SK-MEL-5 (cell line): ENCODE results near the gene RAB11FIP3. TPM values are rescaled to one million over a fixed set of nuclear protein-coding genes. Genes with fewer than 3 reads are reported as not detected.
"Not testable (repeated sequence)": the region's sequence is repeated elsewhere in the genome, so short reads cannot be mapped to it uniquely, and the experiment has no call there.

Source experiments
- DNase-seq: peaks from one replicate; pipeline ENCODE4 v3.0.0-alpha.2; 2016; ENCODE audit warnings: low read depth, low spot score
- in situ Hi-C: cut with HindIII; loops from 2 replicates; pipeline ENCODE4 v1.10.0; 2016; ENCODE audit warnings: low sequenced_read_pairs, high pct_unique_total_duplicates, low pct_unique_long_range_greater_than_20kb
- total RNA-seq: library from RNA; depleted of rRNA; stranded (reverse); fragments of >200 nt; shearing (Covaris generic); gene quantifications from 2 replicates; pipeline ENCODE4 v1.2.3, GENCODE V29; 2014

Gene RAB11FIP3
- total RNA-seq, 1 experiment from 2014 or later = 10.0 TPM

GRCh38 chr16:405548-406506 lies 19.6 kb upstream of the RAB11FIP3 start:
- in situ Hi-C loops = no loop called here
- DNase-seq = no peak

GRCh38 chr16:407253-407652 lies 18.2 kb upstream of the RAB11FIP3 start:
- DNase-seq = no peak
- in situ Hi-C loops = no loop called here

DNA sequence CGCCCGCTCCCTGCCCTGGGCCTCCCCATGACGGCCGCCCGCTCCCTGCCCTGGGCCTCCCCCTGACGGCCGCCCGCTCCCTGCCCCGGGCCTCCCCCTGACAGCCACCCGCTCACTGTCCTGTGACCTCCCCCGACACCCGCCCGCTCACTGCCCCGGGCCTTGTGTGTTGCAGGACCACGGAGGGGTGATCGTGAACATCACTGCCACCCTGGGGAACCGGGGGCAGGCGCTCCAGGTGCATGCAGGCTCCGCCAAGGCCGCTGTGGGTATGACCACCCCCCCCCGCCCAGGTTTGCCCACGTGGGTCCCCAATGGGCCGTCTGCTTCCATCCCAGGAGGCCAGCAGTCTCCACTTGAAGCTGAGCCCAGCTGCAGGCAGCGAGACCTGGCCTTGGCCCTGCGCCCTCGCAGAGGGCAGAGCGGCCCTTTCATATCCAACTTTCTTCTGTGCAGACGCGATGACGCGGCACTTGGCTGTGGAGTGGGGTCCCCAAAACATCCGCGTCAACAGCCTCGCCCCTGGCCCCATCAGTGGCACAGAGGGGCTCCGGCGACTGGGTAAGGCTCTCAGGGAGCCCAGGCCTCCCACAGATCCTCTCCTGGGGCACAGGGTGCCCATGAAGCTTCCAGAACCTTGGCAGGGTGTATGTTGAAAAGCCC lies 14.8 kb upstream of the RAB11FIP3 start:
- in situ Hi-C loops = no loop called here
- DNase-seq = no peak

GRCh38 chr16:411576-412265 lies 13.7 kb upstream of the RAB11FIP3 start:
- in situ Hi-C loops = no loop called here
- no peak for DNase-seq

DNA sequence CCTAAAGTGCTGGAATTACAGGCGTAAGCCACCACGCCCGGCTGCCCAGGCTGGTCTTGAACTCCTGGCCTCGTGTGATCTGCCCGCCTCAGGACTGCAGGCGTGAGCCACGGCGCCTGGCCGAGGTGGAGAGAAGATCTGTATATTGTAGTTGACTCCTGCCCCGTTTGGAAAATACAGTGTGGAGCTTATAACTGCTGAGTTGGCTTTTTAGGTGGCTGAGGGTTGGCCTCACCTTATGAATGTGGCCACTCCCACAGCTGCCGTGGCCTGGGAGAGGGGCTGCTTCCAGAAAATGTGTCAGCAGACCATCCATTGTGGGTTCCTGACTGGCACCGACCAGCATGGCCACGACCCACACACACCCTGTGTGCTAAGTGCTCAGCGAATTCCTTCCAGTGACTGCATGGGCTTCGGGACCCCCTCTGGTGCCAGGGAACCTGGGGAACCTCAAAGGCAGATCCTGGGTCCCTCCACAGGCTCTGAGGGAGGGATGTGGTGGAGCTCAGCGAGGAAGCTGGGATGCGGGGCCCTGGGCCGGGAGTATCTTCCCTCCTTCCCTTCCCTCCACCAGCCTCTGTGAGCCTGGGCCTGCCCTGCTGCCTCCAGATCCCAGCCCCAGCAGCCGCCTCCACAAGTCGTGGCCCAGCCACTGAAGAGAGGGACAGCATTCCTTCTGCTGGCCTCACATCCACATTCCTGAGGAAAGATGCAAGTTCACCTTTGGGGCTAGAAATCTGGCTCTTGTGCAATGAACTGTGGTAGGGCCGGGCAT lies 10.9 kb upstream of the RAB11FIP3 start:
- in situ Hi-C loops = no loop called here
- DNase-seq = no peak

DNA sequence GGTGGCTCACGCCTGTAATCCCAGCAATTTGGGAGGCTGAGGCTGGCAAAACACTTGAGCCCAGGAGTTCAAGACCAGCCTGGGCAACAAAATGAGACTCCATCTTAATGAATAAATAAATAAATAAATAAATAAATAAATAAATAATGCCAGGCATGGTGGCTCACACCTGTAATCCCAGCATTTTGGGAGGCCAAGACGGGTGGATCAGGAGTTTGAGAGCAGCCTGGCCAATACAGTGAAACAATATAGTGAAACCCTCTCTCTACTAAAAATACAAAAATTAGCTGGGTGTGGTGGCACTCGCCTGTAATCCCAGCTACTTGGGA lies 10.3 kb upstream of the RAB11FIP3 start:
- DNase-seq, in situ Hi-C loops: not testable (repeated sequence)

DNA sequence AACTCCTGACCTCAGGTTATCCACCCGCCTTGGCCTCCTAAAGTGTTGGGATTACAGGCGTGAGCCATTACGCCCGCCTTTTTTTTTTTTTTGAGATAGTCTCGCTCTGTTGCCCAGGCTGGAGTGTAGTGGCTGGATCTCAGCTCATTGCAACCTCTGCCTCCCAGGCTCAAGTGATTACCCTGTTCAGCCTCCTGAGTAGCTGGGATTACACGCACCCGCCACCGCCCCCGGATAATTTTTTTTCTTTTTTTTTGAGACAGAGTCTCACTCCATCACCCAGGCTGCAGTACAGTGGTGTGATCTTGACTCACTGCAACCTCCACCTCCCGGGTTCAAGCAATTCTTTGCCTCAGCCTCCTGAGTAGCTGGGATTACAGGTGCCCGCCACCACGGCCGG lies 3.3 kb upstream of the RAB11FIP3 start:
- DNase-seq, in situ Hi-C loops: not testable (repeated sequence)

GRCh38 chr16:424033-424622 lies 1.3 kb upstream of the RAB11FIP3 start:
- no peak for DNase-seq
- in situ Hi-C loops = no loop called here

GRCh38 chr16:424623-425081 lies 797 bp upstream of the RAB11FIP3 start:
- DNase-seq = no peak
- in situ Hi-C loops = no loop called here

DNA sequence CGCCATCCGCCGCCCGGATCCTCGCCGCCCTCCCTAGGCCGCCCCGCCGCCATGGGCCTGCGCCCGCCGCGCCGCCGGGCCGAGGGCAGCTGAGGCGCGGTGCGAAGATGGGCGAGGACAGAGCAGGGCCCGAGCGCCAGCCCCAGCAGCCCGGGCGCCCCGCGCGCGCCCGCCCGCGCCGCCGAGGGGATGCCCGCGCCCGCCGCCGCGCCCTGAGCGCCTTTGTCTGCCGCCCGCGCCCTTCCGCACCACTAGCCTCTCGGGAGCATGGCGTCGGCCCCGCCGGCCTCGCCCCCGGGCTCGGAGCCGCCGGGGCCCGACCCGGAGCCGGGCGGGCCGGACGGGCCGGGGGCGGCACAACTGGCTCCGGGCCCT lies 278 bp downstream of the RAB11FIP3 start:
- DNase-seq = no peak
- in situ Hi-C loops = no loop called here

- DNase-seq = no peak
- in situ Hi-C loops = no loop called here
Measured at GRCh38 chr16:426115-426905, 861 bp downstream of the RAB11FIP3 start.

- in situ Hi-C loops = no loop called here
- no peak for DNase-seq
Measured at GRCh38 chr16:426906-427249, 1.4 kb downstream of the RAB11FIP3 start.

DNA sequence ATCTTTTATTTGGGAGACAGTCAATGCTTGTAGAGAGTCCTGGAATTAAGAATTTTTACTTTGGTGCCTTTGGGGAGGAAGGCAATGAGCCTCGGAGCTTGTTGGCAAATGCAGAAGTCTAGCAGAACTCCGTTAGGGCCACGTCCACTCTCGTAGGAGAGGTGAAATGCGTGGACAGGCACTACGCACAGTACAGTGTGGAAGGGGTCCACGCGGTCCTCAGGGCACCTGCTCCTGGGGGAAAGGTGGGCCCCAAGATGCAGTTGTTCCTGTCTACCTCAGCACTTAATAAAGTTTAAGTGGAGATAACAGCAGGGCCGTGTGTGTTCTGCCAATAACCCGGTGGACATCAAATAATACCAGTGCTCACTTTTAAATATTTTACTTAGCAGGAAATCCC lies 1.8 kb downstream of the RAB11FIP3 start:
- in situ Hi-C loops = no loop called here
- DNase-seq = no peak

DNA sequence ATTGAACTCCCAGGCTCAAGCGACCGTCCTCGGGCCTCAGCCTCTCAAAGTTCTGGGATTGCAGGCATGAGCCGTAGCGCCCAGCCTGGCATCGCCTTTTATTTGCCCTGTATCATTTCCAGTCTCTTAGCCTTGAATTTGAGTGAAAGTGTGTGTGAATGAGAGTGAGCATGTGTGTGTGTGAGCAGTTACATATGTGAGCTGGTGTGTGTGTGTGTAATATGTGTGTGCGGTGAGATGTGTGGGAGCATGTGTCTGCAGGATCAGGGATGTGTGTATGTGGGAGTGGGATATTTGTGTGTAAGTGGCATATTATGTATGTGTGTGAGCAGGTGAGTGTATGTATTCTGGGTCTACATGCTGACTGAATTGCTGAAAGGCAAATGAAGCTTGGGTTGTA lies 5.5 kb downstream of the RAB11FIP3 start:
- no peak for DNase-seq

DNA sequence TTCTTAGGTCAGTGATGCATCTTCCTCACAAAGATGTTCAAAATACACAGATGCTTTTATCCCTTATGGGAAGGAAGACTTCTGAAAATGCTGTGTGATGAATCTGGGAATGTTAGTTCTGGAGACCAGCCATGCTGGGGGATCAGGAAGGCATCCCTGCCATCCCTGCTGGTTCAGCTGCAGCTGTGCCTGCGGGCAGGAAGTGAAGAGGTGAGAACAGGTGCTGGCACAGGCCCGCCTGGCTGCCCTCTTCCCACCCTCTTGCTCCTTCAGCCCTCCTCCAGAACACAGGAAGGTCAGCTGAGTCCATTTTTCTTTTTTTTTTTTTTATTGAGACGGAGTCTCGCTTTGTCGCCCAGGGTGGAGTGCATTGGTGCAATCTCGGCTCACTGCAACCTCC lies 15.2 kb downstream of the RAB11FIP3 start:
- no peak for DNase-seq
- in situ Hi-C loops = no loop called here

More for the DNA sequence above, 5.5 kb downstream of the RAB11FIP3 start:
- in situ Hi-C loops = no loop called here

- in situ Hi-C loops = no loop called here
- no peak for DNase-seq
Measured at GRCh38 chr16:441447-441846, 16.0 kb downstream of the RAB11FIP3 start.

DNA sequence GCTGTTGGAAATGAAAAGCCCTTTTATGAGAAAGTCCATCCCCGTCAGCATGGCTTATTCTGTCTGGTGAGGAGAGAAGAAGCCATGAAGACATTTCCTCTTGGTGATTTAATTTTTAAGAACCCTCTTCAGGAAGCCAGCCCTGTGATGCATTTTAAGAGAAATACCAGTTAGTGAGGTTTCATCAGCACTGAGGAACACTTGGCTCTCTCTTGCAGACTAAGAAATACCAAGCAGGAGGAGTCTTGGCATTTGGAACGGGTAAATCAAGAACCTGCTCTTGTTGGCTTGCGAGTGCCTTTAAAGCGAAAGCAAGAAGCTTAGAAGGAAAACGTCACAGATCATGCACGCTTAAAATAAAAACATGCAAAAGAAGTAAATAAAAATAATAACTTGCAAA lies 17.5 kb downstream of the RAB11FIP3 start:
- in situ Hi-C loops = no loop called here

More for the DNA sequence above, 17.5 kb downstream of the RAB11FIP3 start:
- no peak for DNase-seq
